ENCODE results near the gene GRIFIN.

The GRIFIN gene

GRCh38 chr7:2499719-2500430 lies 23.7 kb upstream of the GRIFIN start:
- in situ Hi-C loops (cut with HindIII; ENCODE audit: low sequenced_read_pairs), result loop anchor here (25.0 kb wide), 1 partner anchor 112 kb away; no protein-coding TSS in a partner anchor

GRCh38 chr7:2499181-2499580 lies 23.0 kb upstream of the GRIFIN start:
- in situ Hi-C loops (cut with HindIII; ENCODE audit: low sequenced_read_pairs), result loop anchor here (25.0 kb wide), 1 partner anchor 113 kb away; no protein-coding TSS in a partner anchor

GRCh38 chr7:2498708-2499107 lies 22.5 kb upstream of the GRIFIN start:
- in situ Hi-C loops (cut with HindIII; ENCODE audit: low sequenced_read_pairs), result loop anchor here (25.0 kb wide), 1 partner anchor 114 kb away; no protein-coding TSS in a partner anchor

GRCh38 chr7:2497500-2498336 lies 21.5 kb upstream of the GRIFIN start:
- in situ Hi-C loops (cut with HindIII; ENCODE audit: low sequenced_read_pairs), result loop anchor here (25.0 kb wide), 1 partner anchor 115 kb away; no protein-coding TSS in a partner anchor

- in situ Hi-C loops (cut with HindIII; ENCODE audit: low sequenced_read_pairs), result loop anchor here (25.0 kb wide), 1 partner anchor 115 kb away; no protein-coding TSS in a partner anchor
Measured at GRCh38 chr7:2497065-2497464, 20.9 kb upstream of the GRIFIN start.

- in situ Hi-C loops (cut with HindIII; ENCODE audit: low sequenced_read_pairs), result loop anchor here (25.0 kb wide), 1 partner anchor 116 kb away; no protein-coding TSS in a partner anchor
Measured at GRCh38 chr7:2496375-2496774, 20.2 kb upstream of the GRIFIN start.

GRCh38 chr7:2495418-2496299 lies 19.5 kb upstream of the GRIFIN start:
- in situ Hi-C loops (cut with HindIII; ENCODE audit: low sequenced_read_pairs), result loop anchor here (25.0 kb wide), 1 partner anchor 117 kb away; no protein-coding TSS in a partner anchor

GRCh38 chr7:2494191-2495130 lies 18.3 kb upstream of the GRIFIN start:
- in situ Hi-C loops (cut with HindIII; ENCODE audit: low sequenced_read_pairs), result loop anchor here (25.0 kb wide), 1 partner anchor 118 kb away; no protein-coding TSS in a partner anchor

- in situ Hi-C loops (cut with HindIII; ENCODE audit: low sequenced_read_pairs), result loop anchor here (25.0 kb wide), 1 partner anchor 119 kb away; no protein-coding TSS in a partner anchor
Measured at GRCh38 chr7:2493205-2494164, 17.3 kb upstream of the GRIFIN start.

- in situ Hi-C loops (cut with HindIII; ENCODE audit: low sequenced_read_pairs), result loop anchor here (25.0 kb wide), 1 partner anchor 120 kb away; no protein-coding TSS in a partner anchor
Measured at GRCh38 chr7:2492038-2492437, 15.8 kb upstream of the GRIFIN start.

- in situ Hi-C loops (cut with HindIII; ENCODE audit: low sequenced_read_pairs), result loop anchor here (25.0 kb wide), 1 partner anchor 122 kb away; no protein-coding TSS in a partner anchor
Measured at GRCh38 chr7:2490181-2490651, 14.0 kb upstream of the GRIFIN start.

- in situ Hi-C loops (cut with HindIII; ENCODE audit: low sequenced_read_pairs), result loop anchor here (25.0 kb wide), 1 partner anchor 124 kb away; no protein-coding TSS in a partner anchor
Measured at GRCh38 chr7:2488681-2489080, 12.5 kb upstream of the GRIFIN start.

- in situ Hi-C loops (cut with HindIII; ENCODE audit: low sequenced_read_pairs), result loop anchor here (25.0 kb wide), 1 partner anchor 124 kb away; no protein-coding TSS in a partner anchor
Measured at GRCh38 chr7:2488272-2488645, 12.1 kb upstream of the GRIFIN start.

GRCh38 chr7:2487586-2488271 lies 11.5 kb upstream of the GRIFIN start:
- in situ Hi-C loops (cut with HindIII; ENCODE audit: low sequenced_read_pairs), result loop anchor here (25.0 kb wide), 1 partner anchor 125 kb away; no protein-coding TSS in a partner anchor

GRCh38 chr7:2484868-2485267 lies 8.7 kb upstream of the GRIFIN start:
- in situ Hi-C loops (cut with HindIII; ENCODE audit: low sequenced_read_pairs), result loop anchor here (25.0 kb wide), 1 partner anchor 127 kb away; no protein-coding TSS in a partner anchor

- in situ Hi-C loops (cut with HindIII; ENCODE audit: low sequenced_read_pairs), result loop anchor here (25.0 kb wide), 1 partner anchor 129 kb away; no protein-coding TSS in a partner anchor
Measured at GRCh38 chr7:2483494-2483893, 7.3 kb upstream of the GRIFIN start.

All from DLD1 (cell line).